Activated naive CD4-positive, alpha-beta T cell treated with anti-CD3 and anti-CD28 coated beads, Interleukin-2, amount 50 U/mL, for 16 hours (primary cell): ENCODE results near the gene IL4R.

Experiments used
- DNase-seq: peaks from one replicate; pipeline ENCODE4 v3.0.0-alpha.2; 2020

The IL4R gene

GRCh38 chr16:27333104-27333503 is 19.3 kb downstream of the IL4R start:
- DNase-seq, result no peak

GRCh38 chr16:27333549-27333948 is 19.8 kb downstream of the IL4R start:
- DNase-seq, result no peak

- DNase-seq, result no peak
These were observed 20.5 kb downstream of the IL4R start for GRCh38 chr16:27334192-27334764.

GRCh38 chr16:27334838-27335237 is 21.1 kb downstream of the IL4R start:
- DNase-seq, result no peak

- DNase-seq, result no peak
These were observed 21.7 kb downstream of the IL4R start for GRCh38 chr16:27335349-27336053.

- DNase-seq, result no peak
These were observed 23.2 kb downstream of the IL4R start for GRCh38 chr16:27337024-27337423.

- no peak for DNase-seq
These were observed 25.4 kb downstream of the IL4R start for GRCh38 chr16:27339180-27339579.

GRCh38 chr16:27340654-27341053 is 26.9 kb downstream of the IL4R start:
- DNase-seq, result no peak

GRCh38 chr16:27341549-27341948 is 27.8 kb downstream of the IL4R start:
- DNase-seq, result no peak

GRCh38 chr16:27341971-27342370 is 28.2 kb downstream of the IL4R start:
- no peak for DNase-seq

- DNase-seq, result no peak
These were observed 30.9 kb downstream of the IL4R start for GRCh38 chr16:27344721-27345120.

- DNase-seq, result no peak
These were observed 31.4 kb downstream of the IL4R start for GRCh38 chr16:27345201-27345600.

- DNase-seq, result no peak
These were observed 33.0 kb downstream of the IL4R start for GRCh38 chr16:27346819-27347218.

- DNase-seq, result no peak
These were observed 34.3 kb downstream of the IL4R start for GRCh38 chr16:27347930-27348685.

- no peak for DNase-seq
These were observed 35.5 kb downstream of the IL4R start for GRCh38 chr16:27349276-27349675.

GRCh38 chr16:27350006-27350405 is 36.2 kb downstream of the IL4R start:
- DNase-seq, result no peak

GRCh38 chr16:27351989-27352388 is 38.2 kb downstream of the IL4R start:
- no peak for DNase-seq

- DNase-seq, result no peak
These were observed 40.1 kb downstream of the IL4R start for GRCh38 chr16:27353853-27354252.

- peak; percentile 62 for DNase-seq
These were observed 41.8 kb downstream of the IL4R start for GRCh38 chr16:27355610-27356009.

GRCh38 chr16:27356794-27357193 is 43.0 kb downstream of the IL4R start:
- no peak for DNase-seq

- DNase-seq, result no peak
These were observed 45.3 kb downstream of the IL4R start for GRCh38 chr16:27359051-27359450.

- DNase-seq, result no peak
These were observed 45.8 kb downstream of the IL4R start for GRCh38 chr16:27359615-27360014.

GRCh38 chr16:27361987-27362386 is 48.2 kb downstream of the IL4R start:
- DNase-seq, result no peak

GRCh38 chr16:27362570-27363245 is 48.9 kb downstream of the IL4R start:
- DNase-seq, result no peak
